Hypothalamus (tissue), 51 donors: ENCODE data around the gene C4orf50.
A peak's percentile ranks its signal among the peaks of the same experiment; 100 is the strongest.
"Not testable (repeated sequence)": the region's sequence is repeated elsewhere in the genome, so short reads cannot be mapped to it uniquely, and the experiment has no call there.

ENCODE experiments used
- DNase-seq, 51 donors: peaks; one replicate each; lab custom pipeline; 2025; lab: John Stamatoyannopoulos, UW

C4orf50 gene

GRCh38 chr4:6019316-6020263 is 1.4 kb upstream of the C4orf50 start:
- DNase-seq = peak in 28 of 51 donors; percentile 2 to 68 (median 25)

GRCh38 chr4:6017800-6018199 is 431 bp downstream of the C4orf50 start:
- peak in 2 of 51 donors; percentile 49 to 55 for DNase-seq

GRCh38 chr4:6017030-6017429 is 1.2 kb downstream of the C4orf50 start:
- DNase-seq = no peak

- DNase-seq = no peak
Measured at GRCh38 chr4:6013564-6013963, 4.7 kb downstream of the C4orf50 start.

GRCh38 chr4:6012200-6012599 is 6.0 kb downstream of the C4orf50 start:
- no peak for DNase-seq

GRCh38 chr4:6011686-6012085 is 6.5 kb downstream of the C4orf50 start:
- DNase-seq = peak in 20 of 51 donors; percentile 13 to 47 (median 24)

GRCh38 chr4:6011271-6011671 is 7.0 kb downstream of the C4orf50 start:
- no peak for DNase-seq

- DNase-seq = no peak
Measured at GRCh38 chr4:6010789-6011188, 7.4 kb downstream of the C4orf50 start.

GRCh38 chr4:6009452-6009851 is 8.8 kb downstream of the C4orf50 start:
- DNase-seq = no peak

GRCh38 chr4:6008766-6009385 is 9.4 kb downstream of the C4orf50 start:
- peak in 1 of 51 donors; percentile 27 for DNase-seq

- DNase-seq = no peak
Measured at GRCh38 chr4:6008092-6008551, 10.1 kb downstream of the C4orf50 start.

- no peak for DNase-seq
Measured at GRCh38 chr4:6005175-6005574, 13.1 kb downstream of the C4orf50 start.

- not testable (repeated sequence) for DNase-seq
Measured at GRCh38 chr4:6003485-6003884, 14.7 kb downstream of the C4orf50 start.

- DNase-seq = no peak
Measured at GRCh38 chr4:6002926-6003325, 15.3 kb downstream of the C4orf50 start.

GRCh38 chr4:6002492-6002833 is 15.8 kb downstream of the C4orf50 start:
- DNase-seq = no peak

GRCh38 chr4:6001680-6002491 is 16.3 kb downstream of the C4orf50 start:
- DNase-seq = no peak

- DNase-seq = no peak
Measured at GRCh38 chr4:5999830-6000365, 18.3 kb downstream of the C4orf50 start.

GRCh38 chr4:5999356-5999755 is 18.9 kb downstream of the C4orf50 start:
- DNase-seq = no peak

- DNase-seq = peak in 41 of 51 donors; percentile 7 to 77 (median 48)
Measured at GRCh38 chr4:5998333-5998936, 19.8 kb downstream of the C4orf50 start.

- DNase-seq = no peak
Measured at GRCh38 chr4:5996641-5997040, 21.6 kb downstream of the C4orf50 start.
